Fibroblast of mammary gland (primary cell): ENCODE measurements around the gene IGSF21.

Source experiments
- DNase-seq: peaks from one replicate; pipeline ENCODE4 v3.0.0-alpha.2; 2010; ENCODE audit warnings: low read depth
- H3K4me3 ChIP-seq: 2 replicates; pipeline ENCODE4 v1.5.1; 2011; ENCODE audit warnings: low read depth, mild to moderate bottlenecking, low read length, moderate library complexity; ENCODE audit not compliant: control insufficient read depth
- TF ChIP-seq, protein P1 (sequence below): conservative IDR thresholded peaks from 2 replicates; pipeline ENCODE4 v1.5.1; 2011; ENCODE audit warnings: low read depth, low read length, inconsistent platforms; ENCODE audit not compliant: control insufficient read depth, insufficient read depth

Gene IGSF21

DNA sequence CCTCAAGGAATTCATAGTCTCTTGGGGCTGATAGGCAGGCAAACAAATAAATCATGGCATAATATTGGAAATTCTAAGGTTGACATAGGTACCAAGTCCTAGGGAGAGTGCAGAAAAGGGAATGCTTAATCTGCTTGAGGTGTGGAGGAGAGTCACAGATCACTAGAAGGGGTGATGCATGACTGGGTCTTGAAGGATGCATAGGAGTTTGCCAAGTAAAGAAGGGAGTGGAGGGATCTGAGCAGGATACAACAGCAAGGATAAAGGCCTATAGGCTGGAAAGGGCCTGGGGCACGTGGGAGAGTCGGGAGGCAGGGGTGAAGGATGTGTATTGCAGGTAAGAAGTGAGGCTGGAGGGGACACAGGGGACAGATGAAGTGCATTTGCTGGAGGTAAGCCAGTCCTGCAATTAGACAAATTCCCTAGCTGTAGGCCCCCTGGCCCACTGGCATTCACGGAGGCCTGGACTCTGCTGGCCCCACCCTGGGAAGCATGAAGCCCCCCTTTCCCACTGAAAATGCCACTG, 15.9 kb downstream of the IGSF21 start:
- no peak for DNase-seq
- H3K4me3 ChIP-seq, result no peak overlapping the region
- TF ChIP-seq, protein P1, sequence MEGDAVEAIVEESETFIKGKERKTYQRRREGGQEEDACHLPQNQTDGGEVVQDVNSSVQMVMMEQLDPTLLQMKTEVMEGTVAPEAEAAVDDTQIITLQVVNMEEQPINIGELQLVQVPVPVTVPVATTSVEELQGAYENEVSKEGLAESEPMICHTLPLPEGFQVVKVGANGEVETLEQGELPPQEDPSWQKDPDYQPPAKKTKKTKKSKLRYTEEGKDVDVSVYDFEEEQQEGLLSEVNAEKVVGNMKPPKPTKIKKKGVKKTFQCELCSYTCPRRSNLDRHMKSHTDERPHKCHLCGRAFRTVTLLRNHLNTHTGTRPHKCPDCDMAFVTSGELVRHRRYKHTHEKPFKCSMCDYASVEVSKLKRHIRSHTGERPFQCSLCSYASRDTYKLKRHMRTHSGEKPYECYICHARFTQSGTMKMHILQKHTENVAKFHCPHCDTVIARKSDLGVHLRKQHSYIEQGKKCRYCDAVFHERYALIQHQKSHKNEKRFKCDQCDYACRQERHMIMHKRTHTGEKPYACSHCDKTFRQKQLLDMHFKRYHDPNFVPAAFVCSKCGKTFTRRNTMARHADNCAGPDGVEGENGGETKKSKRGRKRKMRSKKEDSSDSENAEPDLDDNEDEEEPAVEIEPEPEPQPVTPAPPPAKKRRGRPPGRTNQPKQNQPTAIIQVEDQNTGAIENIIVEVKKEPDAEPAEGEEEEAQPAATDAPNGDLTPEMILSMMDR, result no peak

DNA sequence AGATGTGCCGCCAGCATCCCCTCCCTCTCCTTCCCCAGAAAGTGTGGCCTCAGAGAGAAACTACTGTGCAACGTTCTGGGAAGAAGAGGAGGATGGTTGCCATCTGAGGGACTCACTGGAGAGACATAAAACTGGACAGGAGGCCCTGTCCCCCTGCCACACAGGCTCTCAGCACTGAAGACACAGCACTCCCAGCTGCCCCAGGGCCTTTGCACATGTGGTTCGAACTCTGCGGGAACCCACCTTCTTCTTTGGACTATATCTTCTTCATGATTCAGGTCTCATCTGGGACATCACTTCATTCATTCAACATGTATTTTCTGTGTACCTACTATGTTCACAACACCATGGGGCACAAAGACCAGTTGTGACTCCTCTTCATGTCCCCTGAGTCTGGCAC, 17.4 kb downstream of the IGSF21 start:
- H3K4me3 ChIP-seq, result no peak overlapping the region
- DNase-seq, result no peak
- TF ChIP-seq, protein P1, result no peak

DNA sequence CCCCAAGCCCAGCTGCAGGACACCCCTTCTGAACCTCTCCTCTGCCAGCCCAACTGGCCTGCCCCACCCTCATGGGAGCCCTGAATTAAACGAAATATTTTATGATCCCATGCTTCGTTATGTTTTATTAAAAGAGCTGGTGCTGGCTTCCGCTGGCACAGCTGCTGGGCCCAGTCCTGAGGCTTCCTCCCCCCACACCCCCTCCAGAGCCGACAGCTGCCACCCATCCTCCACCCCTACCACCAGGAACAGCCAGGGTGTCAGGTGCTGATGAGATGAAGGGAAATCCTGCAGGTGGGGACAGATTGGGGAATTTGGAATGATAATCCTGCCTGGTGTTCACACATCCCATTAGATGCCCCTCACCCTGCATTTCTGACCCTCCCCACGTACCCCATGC, 19.0 kb downstream of the IGSF21 start:
- no peak overlapping the region for H3K4me3 ChIP-seq
- DNase-seq, result no peak
- TF ChIP-seq, protein P1, result no peak

DNA sequence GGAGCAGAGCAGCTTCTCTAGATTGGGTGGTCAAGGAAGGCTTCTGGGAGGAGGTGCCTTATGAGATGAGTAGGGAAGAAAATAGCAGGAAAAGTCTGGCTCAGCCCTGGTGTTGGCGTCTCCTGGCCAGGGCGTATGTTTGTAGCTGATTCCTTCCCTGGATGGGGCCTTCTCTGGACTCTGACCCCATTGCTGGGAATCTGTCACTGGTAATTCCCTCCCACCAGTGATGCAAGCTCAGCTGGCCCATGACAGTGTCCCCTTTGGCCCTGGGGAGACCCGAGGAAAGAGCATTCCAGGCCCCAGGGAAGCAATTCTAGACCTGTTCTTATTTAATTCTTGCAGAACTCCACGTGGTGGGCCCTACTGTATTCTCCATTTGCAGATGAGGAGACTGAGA, 20.7 kb downstream of the IGSF21 start:
- no peak overlapping the region for H3K4me3 ChIP-seq
- TF ChIP-seq, protein P1, result no peak
- DNase-seq, result no peak

DNA sequence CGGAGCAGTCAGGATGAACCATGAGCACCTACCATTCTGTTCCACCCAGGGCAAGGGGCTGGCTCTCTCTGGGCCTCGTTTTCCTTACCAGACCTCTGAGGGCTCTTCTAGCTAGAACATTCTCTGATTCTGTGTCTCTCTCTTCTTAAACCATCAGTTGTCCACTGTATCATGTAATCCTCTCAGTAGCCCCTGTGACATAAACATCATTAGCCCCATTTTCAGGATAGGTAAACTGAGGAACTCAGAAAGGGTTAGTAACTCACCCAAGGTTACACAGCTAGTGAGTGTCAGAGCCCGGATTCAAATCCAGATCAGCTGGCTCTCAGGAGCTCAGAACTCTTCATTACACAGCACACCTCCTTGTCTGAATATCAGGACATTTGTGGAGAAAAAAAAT, 22.8 kb downstream of the IGSF21 start:
- TF ChIP-seq, protein P1, result no peak
- H3K4me3 ChIP-seq, result no peak overlapping the region
- no peak for DNase-seq

DNA sequence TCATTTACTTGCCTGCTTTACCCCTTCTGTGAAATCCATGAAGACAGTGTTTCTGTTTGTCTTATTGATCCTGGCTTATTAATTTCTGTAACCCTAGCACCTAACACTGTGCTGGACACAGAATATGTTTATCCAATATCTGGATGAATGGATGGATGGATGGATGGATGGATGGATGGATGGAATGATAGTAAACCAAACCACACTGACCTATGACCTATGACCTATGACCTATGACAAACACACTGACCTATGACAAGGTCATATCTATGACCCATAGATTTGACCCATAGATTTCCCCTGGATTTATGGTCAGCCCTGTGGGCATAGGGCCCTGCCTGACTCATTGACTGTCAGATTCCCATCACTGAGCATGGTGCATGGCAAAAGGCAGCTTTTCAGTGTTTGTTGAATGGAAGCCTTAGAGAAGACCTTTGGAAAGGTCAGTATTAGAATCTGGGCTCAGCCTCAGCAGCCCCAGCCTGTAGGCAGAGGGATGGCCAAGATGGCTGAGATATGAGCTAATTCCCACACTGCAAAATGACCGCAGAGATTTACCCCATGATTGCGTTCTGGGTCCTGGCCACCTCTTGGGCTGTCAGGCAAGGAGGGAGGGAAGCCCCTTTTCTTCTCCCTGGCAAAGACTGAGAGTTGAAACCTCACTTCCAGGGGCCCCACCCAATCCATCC, 24.6 kb downstream of the IGSF21 start:
- no peak overlapping the region for H3K4me3 ChIP-seq
- TF ChIP-seq, protein P1, result no peak
- DNase-seq, result no peak
